Upper lobe of left lung (tissue), 4 donors: ENCODE measurements around the gene PPTC7.

Source experiments
- EP300 ChIP-seq, 4 donors: sonication (generic); formaldehyde crosslinking; IDR thresholded peaks; one replicate each; pipeline ENCODE4 v1.5.1; 2017; ENCODE audit warnings: antibody characterized with exemption in 4 of 4, control low read depth in 2 of 4
- POLR2A ChIP-seq, 4 donors: fragments of 450-650 bp; IDR thresholded peaks; one replicate each; pipeline ENCODE4 v1.5.1; 2016 to 2017; ENCODE audit warnings: antibody characterized with exemption in 4 of 4, mild to moderate bottlenecking in 2 of 4
- TF ChIP-seq, protein P1 (sequence below), 6 experiments: fragments of 450-650 bp in 4 of 6; fragments of 200-600 bp in 2 of 6; sonication (generic) in 2 of 6; IDR thresholded peaks; one replicate each; pipeline ENCODE4 v1.5.1; 2016 to 2019; ENCODE audit warnings: antibody characterized with exemption in 6 of 6

DNA sequence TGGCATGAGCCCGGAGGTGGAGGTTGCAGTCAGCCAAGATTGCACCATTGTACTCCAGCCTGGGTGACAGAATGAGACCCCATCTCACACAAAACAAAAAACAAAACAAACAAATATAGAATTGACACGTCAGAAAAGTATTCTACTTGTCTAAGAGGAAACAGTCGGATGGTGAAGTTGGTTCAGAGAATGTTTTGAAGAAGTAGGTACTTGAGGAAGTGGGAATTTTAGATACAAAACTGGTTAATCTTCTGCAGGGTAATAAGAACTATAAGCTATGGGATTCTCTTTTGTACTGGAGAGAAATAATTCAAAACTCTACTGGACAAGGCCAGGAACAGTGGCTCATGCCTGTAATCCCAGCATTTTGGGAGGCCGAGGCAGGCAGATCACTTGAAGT is 16.2 kb upstream of the PPTC7 start:
- TF ChIP-seq, protein P1, sequence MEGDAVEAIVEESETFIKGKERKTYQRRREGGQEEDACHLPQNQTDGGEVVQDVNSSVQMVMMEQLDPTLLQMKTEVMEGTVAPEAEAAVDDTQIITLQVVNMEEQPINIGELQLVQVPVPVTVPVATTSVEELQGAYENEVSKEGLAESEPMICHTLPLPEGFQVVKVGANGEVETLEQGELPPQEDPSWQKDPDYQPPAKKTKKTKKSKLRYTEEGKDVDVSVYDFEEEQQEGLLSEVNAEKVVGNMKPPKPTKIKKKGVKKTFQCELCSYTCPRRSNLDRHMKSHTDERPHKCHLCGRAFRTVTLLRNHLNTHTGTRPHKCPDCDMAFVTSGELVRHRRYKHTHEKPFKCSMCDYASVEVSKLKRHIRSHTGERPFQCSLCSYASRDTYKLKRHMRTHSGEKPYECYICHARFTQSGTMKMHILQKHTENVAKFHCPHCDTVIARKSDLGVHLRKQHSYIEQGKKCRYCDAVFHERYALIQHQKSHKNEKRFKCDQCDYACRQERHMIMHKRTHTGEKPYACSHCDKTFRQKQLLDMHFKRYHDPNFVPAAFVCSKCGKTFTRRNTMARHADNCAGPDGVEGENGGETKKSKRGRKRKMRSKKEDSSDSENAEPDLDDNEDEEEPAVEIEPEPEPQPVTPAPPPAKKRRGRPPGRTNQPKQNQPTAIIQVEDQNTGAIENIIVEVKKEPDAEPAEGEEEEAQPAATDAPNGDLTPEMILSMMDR (IDR thresholded peaks at IDR 0.05), result no peak
- TF ChIP-seq EP300 (IDR thresholded peaks at IDR 0.05) (no peak), POLR2A (IDR thresholded peaks at IDR 0.05) (no peak)
